HG02981 (cell line): ENCODE results near the gene MAD1L1.

ENCODE experiments used
- ATAC-seq: cut with Tn5 transposase; IDR thresholded peaks from one replicate; pipeline ENCODE4 v1.9.1; 2021; ENCODE audit warnings: mild to moderate bottlenecking, moderate library complexity; ENCODE audit not compliant: unreplicated experiment

Gene MAD1L1

GRCh38 chr7:2018569-2019460 is 213.9 kb downstream of the MAD1L1 start:
- peak; percentile 14 for ATAC-seq

- ATAC-seq: no peak
Observed at GRCh38 chr7:2017914-2018568, 214.7 kb downstream of the MAD1L1 start.

GRCh38 chr7:2017481-2017891 is 215.3 kb downstream of the MAD1L1 start:
- ATAC-seq: no peak

GRCh38 chr7:2016761-2017480 is 215.8 kb downstream of the MAD1L1 start:
- ATAC-seq: no peak

- no peak for ATAC-seq
Observed at GRCh38 chr7:2016021-2016631, 216.6 kb downstream of the MAD1L1 start.

- no peak for ATAC-seq
Observed at GRCh38 chr7:2015251-2015871, 217.4 kb downstream of the MAD1L1 start.

- no peak for ATAC-seq
Observed at GRCh38 chr7:2014391-2015241, 218.1 kb downstream of the MAD1L1 start.

GRCh38 chr7:2013381-2014311 is 219.1 kb downstream of the MAD1L1 start:
- no peak for ATAC-seq

- ATAC-seq: no peak
Observed at GRCh38 chr7:2012981-2013380, 219.8 kb downstream of the MAD1L1 start.

GRCh38 chr7:2012044-2012900 is 220.5 kb downstream of the MAD1L1 start:
- no peak for ATAC-seq

GRCh38 chr7:2011266-2012043 is 221.3 kb downstream of the MAD1L1 start:
- no peak for ATAC-seq

GRCh38 chr7:2010551-2011265 is 222.0 kb downstream of the MAD1L1 start:
- no peak for ATAC-seq

- ATAC-seq: no peak
Observed at GRCh38 chr7:2010101-2010500, 222.6 kb downstream of the MAD1L1 start.

- ATAC-seq: no peak
Observed at GRCh38 chr7:2009541-2010001, 223.2 kb downstream of the MAD1L1 start.

GRCh38 chr7:2008936-2009540 is 223.7 kb downstream of the MAD1L1 start:
- no peak for ATAC-seq
